A673 (cell line): Measurements from ENCODE around the gene COL9A1. TPM values are rescaled to one million over a fixed set of nuclear protein-coding genes. Genes with fewer than 3 reads are reported as not detected.

Source experiments
- BruUV-seq: library from RNA; stranded (reverse); fragments of 400-500 nt; replicated peaks from 2 replicates; lab custom pipeline; 2021; lab: Mats Ljungman, UMichigan
- CTCF ChIA-PET: fragments of 300-600 bp; sonication (Branson Sonifier 250); formaldehyde crosslinking; loops from one replicate; lab custom pipeline; 2022; ENCODE audit warnings: antibody characterized with exemption; lab: Charles Lee
- POLR2A ChIA-PET: fragments of 300-600 bp; sonication (Branson Sonifier 250); formaldehyde crosslinking; loops from one replicate; lab custom pipeline; 2022; ENCODE audit warnings: antibody characterized with exemption; ENCODE audit not compliant: low non-redundant PET; lab: Charles Lee
- DNase-seq: peaks from one replicate; pipeline ENCODE4 v3.0.0-alpha.2; 2015; ENCODE audit warnings: low spot score
- H3K27ac ChIP-seq: fragments of 200-600 bp; sonication (generic); 2 replicates; pipeline ENCODE4 v1.5.1; 2016; ENCODE audit warnings: mixed run types, low read depth, mild to moderate bottlenecking, mixed read lengths, antibody characterized with exemption, low read length; ENCODE audit not compliant: poor library complexity, severe bottlenecking
- H3K27me3 ChIP-seq: fragments of 200-600 bp; sonication (generic); replicated peaks from 2 replicates; pipeline ENCODE4 v1.6.1; 2017; ENCODE audit warnings: mixed run types, low read depth, mild to moderate bottlenecking, mixed read lengths, antibody characterized with exemption, low read length; ENCODE audit not compliant: insufficient read depth, poor library complexity
- H3K36me3 ChIP-seq: fragments of 200-600 bp; sonication (generic); 2 replicates; pipeline ENCODE4 v1.6.1; 2016; ENCODE audit warnings: mixed run types, mild to moderate bottlenecking, mixed read lengths, antibody characterized with exemption, low read length; ENCODE audit not compliant: insufficient read depth, poor library complexity, severe bottlenecking
- H3K4me1 ChIP-seq: fragments of 200-600 bp; sonication (generic); 2 replicates; pipeline ENCODE4 v1.6.1; 2017; ENCODE audit warnings: mixed run types, mild to moderate bottlenecking, mixed read lengths, antibody characterized with exemption, low read length; ENCODE audit not compliant: insufficient read depth, poor library complexity, severe bottlenecking
- H3K4me3 ChIP-seq: fragments of 200-600 bp; sonication (generic); 2 replicates; pipeline ENCODE4 v1.5.1; 2016; ENCODE audit warnings: low read depth, mixed run types, mild to moderate bottlenecking, mixed read lengths, low read length; ENCODE audit not compliant: poor library complexity, severe bottlenecking
- H3K9me3 ChIP-seq: fragments of 200-600 bp; sonication (generic); 2 replicates; pipeline ENCODE4 v1.6.1; 2016; ENCODE audit warnings: mixed run types, low read depth, mild to moderate bottlenecking, mixed read lengths, antibody characterized with exemption, low read length; ENCODE audit not compliant: poor library complexity, severe bottlenecking
- EZH2 ChIP-seq: fragments of 200-600 bp; sonication (generic); IDR thresholded peaks from 2 replicates; pipeline ENCODE4 v1.6.1; 2017; ENCODE audit warnings: borderline replicate concordance, low read depth, mild to moderate bottlenecking, mixed read lengths, antibody characterized with exemption, low read length; ENCODE audit not compliant: poor library complexity, severe bottlenecking
- intact Hi-C: fragments of 100-400 bp; cut with micrococcal nuclease; formaldehyde crosslinking; loops from one replicate; pipeline ENCODE4 v1.10.0; 2022; ENCODE audit not compliant: unreplicated experiment
- total RNA-seq: library from RNA; stranded (reverse); gene quantifications from 2 replicates; pipeline ENCODE4 v1.2.3, GENCODE V29; 2021
- TF ChIP-seq, protein P1 (sequence below): fragments of 300-800, 200-600 bp; sonication (generic); conservative IDR thresholded peaks from 2 replicates; pipeline ENCODE4 v1.5.1; 2017; ENCODE audit warnings: low read depth, mild to moderate bottlenecking, antibody characterized with exemption, low read length, moderate library complexity, mixed read lengths

Gene COL9A1
- total RNA-seq, 1 experiment from 2014 or later: not detected

DNA sequence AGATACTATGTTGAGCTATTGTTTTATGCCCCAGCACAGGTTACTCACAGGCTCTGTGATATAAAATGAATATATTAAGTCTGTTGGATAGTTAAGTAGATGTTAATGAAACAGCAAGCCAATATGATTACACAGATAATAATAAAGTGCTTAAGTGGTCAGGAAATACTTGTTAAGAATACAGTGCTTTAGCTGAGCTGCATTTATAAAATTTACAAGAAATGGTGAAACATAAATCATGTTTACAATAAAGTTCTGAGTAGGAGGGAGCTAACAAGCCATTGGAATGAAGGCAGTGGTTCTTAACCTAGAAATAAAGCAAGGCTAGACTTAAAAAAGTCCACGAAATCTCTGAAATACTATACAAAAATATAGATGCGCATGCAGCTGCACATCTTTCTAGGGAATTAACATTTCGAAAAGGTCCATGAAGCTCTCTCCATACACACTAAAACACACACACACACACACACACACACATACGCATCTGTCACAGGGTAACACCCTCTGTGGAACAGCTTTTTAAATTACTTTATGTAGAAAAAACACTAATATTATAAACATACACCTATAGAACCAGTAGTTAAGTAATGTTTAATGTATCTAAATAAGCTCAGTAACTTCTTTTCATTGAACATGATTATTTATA lies 87.3 kb downstream of the COL9A1 start:
- TF ChIP-seq, protein P1, sequence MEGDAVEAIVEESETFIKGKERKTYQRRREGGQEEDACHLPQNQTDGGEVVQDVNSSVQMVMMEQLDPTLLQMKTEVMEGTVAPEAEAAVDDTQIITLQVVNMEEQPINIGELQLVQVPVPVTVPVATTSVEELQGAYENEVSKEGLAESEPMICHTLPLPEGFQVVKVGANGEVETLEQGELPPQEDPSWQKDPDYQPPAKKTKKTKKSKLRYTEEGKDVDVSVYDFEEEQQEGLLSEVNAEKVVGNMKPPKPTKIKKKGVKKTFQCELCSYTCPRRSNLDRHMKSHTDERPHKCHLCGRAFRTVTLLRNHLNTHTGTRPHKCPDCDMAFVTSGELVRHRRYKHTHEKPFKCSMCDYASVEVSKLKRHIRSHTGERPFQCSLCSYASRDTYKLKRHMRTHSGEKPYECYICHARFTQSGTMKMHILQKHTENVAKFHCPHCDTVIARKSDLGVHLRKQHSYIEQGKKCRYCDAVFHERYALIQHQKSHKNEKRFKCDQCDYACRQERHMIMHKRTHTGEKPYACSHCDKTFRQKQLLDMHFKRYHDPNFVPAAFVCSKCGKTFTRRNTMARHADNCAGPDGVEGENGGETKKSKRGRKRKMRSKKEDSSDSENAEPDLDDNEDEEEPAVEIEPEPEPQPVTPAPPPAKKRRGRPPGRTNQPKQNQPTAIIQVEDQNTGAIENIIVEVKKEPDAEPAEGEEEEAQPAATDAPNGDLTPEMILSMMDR: no peak
- TF ChIP-seq EZH2: no peak
- peak; percentile 11 for DNase-seq
- H3K4me1 ChIP-seq: no peaks in the 10 kb centered on the region
- H3K27ac ChIP-seq: no peak overlapping the region
- CTCF ChIA-PET: no interaction called here
- intact Hi-C loops: no loop called here
- BruUV-seq: no TSS peak
- no peaks in the 10 kb centered on the region for H3K9me3 ChIP-seq
- peaks cover 39% of the 10 kb centered on the region for H3K27me3 ChIP-seq
- H3K36me3 ChIP-seq: no peaks in the 10 kb centered on the region
- POLR2A ChIA-PET: no interaction called here
- no peak overlapping the region for H3K4me3 ChIP-seq

DNA sequence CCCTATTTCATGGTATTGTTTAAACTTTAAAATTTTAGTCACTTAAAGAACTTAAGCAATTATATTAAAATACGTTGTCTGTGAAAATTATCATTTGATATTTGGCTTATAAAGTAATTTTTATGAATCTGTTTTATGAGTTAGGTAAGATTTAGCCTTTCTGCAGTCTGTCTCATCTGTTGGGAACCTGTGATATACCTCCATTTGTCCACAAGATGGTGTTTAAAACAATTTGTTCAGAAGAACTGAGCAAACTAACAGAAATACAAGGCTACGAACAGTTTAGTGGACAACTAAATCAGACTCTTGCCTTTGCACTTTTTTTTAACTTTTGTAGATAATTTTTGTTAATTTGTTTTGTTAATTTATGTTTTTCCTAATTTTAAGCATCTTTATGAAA lies 92.4 kb downstream of the COL9A1 start:
- Histone ChIP-seq H3K9me3 (no peaks in the 10 kb centered on the region), H3K4me1 (no peaks in the 10 kb centered on the region), H3K36me3 (no peaks in the 10 kb centered on the region), H3K27ac (no peak overlapping the region), H3K4me3 (no peak overlapping the region), H3K27me3 (peaks cover 12% of the 10 kb centered on the region)
- intact Hi-C loops: no loop called here
- ChIA-PET POLR2A (no interaction called here), CTCF (no interaction called here)
- no TSS peak for BruUV-seq
- TF ChIP-seq EZH2: no peak
- TF ChIP-seq, protein P1: peak; percentile 54; the same call in 1 of the 2 replicates
- DNase-seq: peak; percentile 30

DNA sequence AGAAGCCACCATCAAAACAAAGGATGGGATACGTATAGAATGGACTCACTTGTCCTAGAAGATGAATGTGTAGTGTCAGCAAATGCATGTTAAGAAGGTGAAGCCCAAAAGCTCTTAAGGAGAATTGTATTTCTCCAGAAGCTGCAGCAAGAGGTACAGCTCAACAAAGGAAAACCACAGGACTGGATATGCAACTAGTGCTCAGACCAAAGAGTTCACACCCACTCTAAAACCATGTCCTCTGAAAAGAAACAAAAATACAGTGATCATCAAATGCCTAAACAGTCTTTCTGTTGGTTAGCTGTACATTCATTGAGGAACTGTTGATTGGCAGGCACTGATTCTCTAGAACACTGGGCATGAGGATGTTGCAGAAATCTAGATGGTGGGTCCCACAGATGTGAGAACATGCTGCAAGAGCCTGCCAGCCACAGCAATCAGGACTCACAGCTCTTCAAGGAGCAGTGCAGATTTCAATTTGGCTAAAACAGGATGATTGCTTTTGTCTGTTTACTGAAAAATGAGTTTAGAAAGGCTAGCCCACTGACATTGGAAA lies 94.6 kb downstream of the COL9A1 start:
- H3K36me3 ChIP-seq: no peaks in the 10 kb centered on the region
- H3K27ac ChIP-seq: no peak overlapping the region
- BruUV-seq: no TSS peak
- no peak overlapping the region for H3K4me3 ChIP-seq
- DNase-seq: no peak
- H3K27me3 ChIP-seq: peaks cover 2% of the 10 kb centered on the region
- H3K4me1 ChIP-seq: no peaks in the 10 kb centered on the region
- intact Hi-C loops: no loop called here
- no peaks in the 10 kb centered on the region for H3K9me3 ChIP-seq
- TF ChIP-seq, protein P1: no peak
- TF ChIP-seq EZH2: no peak
- CTCF ChIA-PET: interaction anchor here (1.5 kb wide), 1 partner anchor 42 kb away, joined by 3 read pairs; no protein-coding TSS in a partner anchor
- POLR2A ChIA-PET: no interaction called here
